Suprapubic skin (tissue), 3 donors: Measurements from ENCODE around the gene MAGIX.

Source experiments
- EP300 ChIP-seq: sonication (generic); formaldehyde crosslinking; IDR thresholded peaks from one replicate; pipeline ENCODE4 v1.6.1; 2017; ENCODE audit warnings: antibody characterized with exemption
- POLR2A ChIP-seq, 2 donors: fragments of 450-650 bp; IDR thresholded peaks; one replicate each; pipeline ENCODE4 v1.6.1; 2017; ENCODE audit warnings: antibody characterized with exemption in 2 of 2, mild to moderate bottlenecking in 2 of 2, moderate library complexity in 2 of 2
- TF ChIP-seq, protein P1 (sequence below), 2 donors: fragments of 200-600 bp in 1 of 2; fragments of 450-650 bp in 1 of 2; sonication (generic) in 1 of 2; IDR thresholded peaks; one replicate each; pipeline ENCODE4 v1.5.1; 2016 to 2019; ENCODE audit warnings: antibody characterized with exemption in 2 of 2, mild to moderate bottlenecking in 1 of 2, moderate library complexity in 1 of 2

DNA sequence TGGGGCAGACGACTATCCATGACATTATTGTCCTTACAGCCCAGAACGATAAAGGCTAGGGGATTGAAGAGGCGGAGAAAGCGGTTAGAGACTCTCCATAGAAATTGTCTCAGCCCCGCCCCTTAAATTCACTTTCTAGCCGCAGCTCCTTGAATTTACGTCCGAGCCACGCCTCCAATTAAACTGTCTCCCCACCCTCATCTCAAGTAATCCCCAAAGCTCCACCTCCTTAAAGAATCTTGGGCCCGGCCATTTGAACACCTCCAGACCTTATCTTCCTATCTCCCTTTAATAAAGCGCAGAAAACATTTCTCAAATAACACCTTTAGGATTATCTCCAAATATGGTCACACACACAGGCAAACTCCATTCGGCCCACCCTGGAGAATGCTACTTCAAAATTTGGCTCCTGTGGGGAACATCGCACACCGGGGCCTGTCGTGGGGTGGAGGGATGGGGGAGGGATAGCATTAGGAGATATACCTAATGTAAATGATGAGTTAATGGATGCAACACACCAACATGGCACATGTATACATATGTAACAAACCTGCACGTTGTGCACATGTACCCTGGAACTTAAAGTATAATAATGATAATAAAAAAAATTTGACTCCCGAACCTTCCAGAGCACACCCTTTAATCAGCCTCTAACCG, 7.2 kb upstream of the MAGIX start:
- TF ChIP-seq EP300: no peak
- TF ChIP-seq, protein P1, sequence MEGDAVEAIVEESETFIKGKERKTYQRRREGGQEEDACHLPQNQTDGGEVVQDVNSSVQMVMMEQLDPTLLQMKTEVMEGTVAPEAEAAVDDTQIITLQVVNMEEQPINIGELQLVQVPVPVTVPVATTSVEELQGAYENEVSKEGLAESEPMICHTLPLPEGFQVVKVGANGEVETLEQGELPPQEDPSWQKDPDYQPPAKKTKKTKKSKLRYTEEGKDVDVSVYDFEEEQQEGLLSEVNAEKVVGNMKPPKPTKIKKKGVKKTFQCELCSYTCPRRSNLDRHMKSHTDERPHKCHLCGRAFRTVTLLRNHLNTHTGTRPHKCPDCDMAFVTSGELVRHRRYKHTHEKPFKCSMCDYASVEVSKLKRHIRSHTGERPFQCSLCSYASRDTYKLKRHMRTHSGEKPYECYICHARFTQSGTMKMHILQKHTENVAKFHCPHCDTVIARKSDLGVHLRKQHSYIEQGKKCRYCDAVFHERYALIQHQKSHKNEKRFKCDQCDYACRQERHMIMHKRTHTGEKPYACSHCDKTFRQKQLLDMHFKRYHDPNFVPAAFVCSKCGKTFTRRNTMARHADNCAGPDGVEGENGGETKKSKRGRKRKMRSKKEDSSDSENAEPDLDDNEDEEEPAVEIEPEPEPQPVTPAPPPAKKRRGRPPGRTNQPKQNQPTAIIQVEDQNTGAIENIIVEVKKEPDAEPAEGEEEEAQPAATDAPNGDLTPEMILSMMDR (IDR thresholded peaks at IDR 0.05): no peak
- TF ChIP-seq POLR2A (IDR thresholded peaks at IDR 0.05): no peak
